AG04450 (cell line): Measurements from ENCODE around the gene EML6. TPM values are rescaled to one million over a fixed set of nuclear protein-coding genes. Genes with fewer than 3 reads are reported as not detected.

Source experiments
- CTCF ChIA-PET: fragments of 300-600, 350-600 bp; formaldehyde crosslinking; extraction: SDS; loops from one replicate; lab custom pipeline; 2022; ENCODE audit warnings: antibody characterized with exemption, inconsistent platforms; lab: Charles Lee
- POLR2A ChIA-PET: fragments of 350-600 bp; formaldehyde crosslinking; extraction: SDS; loops from one replicate; lab custom pipeline; 2021; ENCODE audit warnings: antibody characterized with exemption, inconsistent platforms; lab: Yijun Ruan, JAX
- DNase-seq: peaks from one replicate; pipeline ENCODE4 v3.0.0-alpha.2; 2011; ENCODE audit warnings: low read depth, low spot score
- H3K27ac ChIP-seq: one replicate; pipeline ENCODE4 v1.5.1; 2012; ENCODE audit warnings: low read depth, low read length, control low read depth
- H3K27me3 ChIP-seq: one replicate; pipeline ENCODE4 v1.6.0; 2012; ENCODE audit warnings: low read length; ENCODE audit not compliant: control insufficient read depth, insufficient read depth
- H3K4me3 ChIP-seq: 2 replicates; pipeline ENCODE4 v1.5.1; 2011; ENCODE audit warnings: mild to moderate bottlenecking, low read depth, low read length, control low read depth
- H3K9me3 ChIP-seq: 2 replicates; pipeline ENCODE4 v1.5.1; 2012; ENCODE audit warnings: low read length; ENCODE audit not compliant: control insufficient read depth, insufficient read depth
- polyA plus RNA-seq: library from polyadenylated mRNA; depleted of rRNA; stranded (reverse); fragments of >200 nt; gene quantifications from 2 replicates; pipeline ENCODE4 v1.2.3, GENCODE V29; 2011
- TF ChIP-seq, protein P1 (sequence below): IDR thresholded peaks from 2 replicates; pipeline ENCODE4 v1.5.1; 2011; ENCODE audit warnings: low read depth, low read length, control low read depth, inconsistent platforms

The EML6 gene
- polyA plus RNA-seq, 1 experiment, result 0.30 TPM

DNA sequence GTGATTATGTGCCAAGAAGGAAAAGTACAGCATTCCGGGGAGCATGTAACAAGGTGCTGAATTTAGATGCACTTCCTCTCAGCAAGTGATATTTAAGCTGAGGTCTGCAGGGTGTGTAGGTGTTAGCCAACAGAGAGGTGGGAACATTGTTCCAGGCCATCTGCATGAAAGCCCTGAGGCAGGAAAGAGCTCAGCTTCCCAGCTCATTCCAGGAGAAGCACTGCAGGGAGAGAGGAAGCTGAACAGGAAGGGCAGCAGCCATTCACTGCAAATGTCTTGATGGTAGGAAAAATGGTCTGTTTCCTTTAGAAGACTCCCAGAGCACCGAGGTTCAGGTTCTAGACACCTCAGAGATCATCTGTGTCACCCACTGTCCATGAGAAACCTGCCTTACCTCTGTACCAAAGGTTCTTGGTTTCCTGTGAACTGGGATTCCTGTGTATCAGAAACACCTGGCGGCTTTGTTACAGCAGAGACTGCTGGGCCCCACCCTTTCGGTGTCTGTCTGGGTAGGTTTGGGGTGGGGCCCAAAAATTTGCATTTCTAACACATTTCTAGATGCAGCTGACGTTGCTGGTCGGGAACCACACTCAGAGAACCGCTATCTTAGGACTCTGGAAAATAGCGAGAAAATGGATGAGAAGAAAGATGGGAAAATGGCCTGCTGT, 242.8 kb downstream of the EML6 start:
- no peaks in the 10 kb centered on the region; the same call in 1 of the 2 replicates for H3K9me3 ChIP-seq
- H3K27ac ChIP-seq, result no peak overlapping the region
- DNase-seq, result no peak
- no peaks in the 10 kb centered on the region for H3K27me3 ChIP-seq
- TF ChIP-seq, protein P1, sequence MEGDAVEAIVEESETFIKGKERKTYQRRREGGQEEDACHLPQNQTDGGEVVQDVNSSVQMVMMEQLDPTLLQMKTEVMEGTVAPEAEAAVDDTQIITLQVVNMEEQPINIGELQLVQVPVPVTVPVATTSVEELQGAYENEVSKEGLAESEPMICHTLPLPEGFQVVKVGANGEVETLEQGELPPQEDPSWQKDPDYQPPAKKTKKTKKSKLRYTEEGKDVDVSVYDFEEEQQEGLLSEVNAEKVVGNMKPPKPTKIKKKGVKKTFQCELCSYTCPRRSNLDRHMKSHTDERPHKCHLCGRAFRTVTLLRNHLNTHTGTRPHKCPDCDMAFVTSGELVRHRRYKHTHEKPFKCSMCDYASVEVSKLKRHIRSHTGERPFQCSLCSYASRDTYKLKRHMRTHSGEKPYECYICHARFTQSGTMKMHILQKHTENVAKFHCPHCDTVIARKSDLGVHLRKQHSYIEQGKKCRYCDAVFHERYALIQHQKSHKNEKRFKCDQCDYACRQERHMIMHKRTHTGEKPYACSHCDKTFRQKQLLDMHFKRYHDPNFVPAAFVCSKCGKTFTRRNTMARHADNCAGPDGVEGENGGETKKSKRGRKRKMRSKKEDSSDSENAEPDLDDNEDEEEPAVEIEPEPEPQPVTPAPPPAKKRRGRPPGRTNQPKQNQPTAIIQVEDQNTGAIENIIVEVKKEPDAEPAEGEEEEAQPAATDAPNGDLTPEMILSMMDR, result no peak
- ChIA-PET CTCF (interaction anchor here (1.2 kb wide), 1 partner anchor 202 kb away, joined by 3 read pairs; no protein-coding TSS in a partner anchor), POLR2A (no interaction called here)
- no peak overlapping the region for H3K4me3 ChIP-seq

- CTCF ChIA-PET, result no interaction called here
- Histone ChIP-seq H3K27me3 (no peaks in the 10 kb centered on the region), H3K9me3 (no peaks in the 10 kb centered on the region; the same call in 1 of the 2 replicates), H3K4me3 (no peak overlapping the region), H3K27ac (no peak overlapping the region)
- DNase-seq, result no peak
- TF ChIP-seq, protein P1, result no peak
- POLR2A ChIA-PET, result no interaction called here
These were observed 243.4 kb downstream of the EML6 start for GRCh38 chr2:54966837-54967236.

- no peak overlapping the region for H3K4me3 ChIP-seq
- POLR2A ChIA-PET, result no interaction called here
- no peaks in the 10 kb centered on the region; the same call in 1 of the 2 replicates for H3K9me3 ChIP-seq
- TF ChIP-seq, protein P1, result no peak
- DNase-seq, result no peak
- CTCF ChIA-PET, result no interaction called here
- no peak overlapping the region for H3K27ac ChIP-seq
- H3K27me3 ChIP-seq, result no peaks in the 10 kb centered on the region
These were observed 243.8 kb downstream of the EML6 start for GRCh38 chr2:54967269-54967668.

GRCh38 chr2:54967759-54968365, 244.4 kb downstream of the EML6 start:
- ChIA-PET POLR2A (no interaction called here), CTCF (interaction anchor here (1.0 kb wide), 1 partner anchor 207 kb away, joined by 3 read pairs; no protein-coding TSS in a partner anchor)
- no peak for DNase-seq
- Histone ChIP-seq H3K4me3 (no peak overlapping the region), H3K27ac (no peak overlapping the region), H3K27me3 (no peaks in the 10 kb centered on the region), H3K9me3 (no peaks in the 10 kb centered on the region)
- TF ChIP-seq, protein P1, result no peak
